PC-3 (cell line): ENCODE results near the gene THADA.

Experiments
- EZH2phosphoT487 ChIP-seq: fragments of 300-600 bp; sonication (generic); IDR thresholded peaks from 2 replicates; pipeline ENCODE4 v1.6.1; 2018; ENCODE audit warnings: mild to moderate bottlenecking, antibody characterized with exemption, low read length, borderline replicate concordance
- TF ChIP-seq, protein P1 (sequence below): fragments of 300-600 bp; sonication (generic); conservative IDR thresholded peaks from 2 replicates; pipeline ENCODE4 v1.5.1; 2017; ENCODE audit warnings: antibody characterized with exemption, low read depth, mild to moderate bottlenecking, low read length

DNA sequence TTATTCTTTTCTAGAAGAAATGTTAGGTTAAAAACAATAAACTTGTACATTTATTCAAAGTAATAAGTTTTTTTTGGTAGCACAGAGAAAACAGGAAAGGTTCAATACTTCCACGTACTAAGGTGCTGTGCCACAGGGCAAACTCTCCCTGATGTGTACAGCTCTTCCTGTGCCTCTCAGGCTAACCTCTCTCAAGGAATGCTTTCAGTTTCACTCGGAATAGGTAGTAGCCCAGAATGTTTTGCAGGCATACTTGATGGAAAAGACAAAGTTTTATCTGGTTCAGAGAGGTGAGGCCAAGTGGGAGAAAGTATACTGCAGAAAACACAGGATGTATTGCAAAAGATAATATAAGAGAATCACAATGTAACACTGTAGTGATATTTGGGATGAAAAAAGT lies 198.4 kb downstream of the THADA start:
- TF ChIP-seq, protein P1, sequence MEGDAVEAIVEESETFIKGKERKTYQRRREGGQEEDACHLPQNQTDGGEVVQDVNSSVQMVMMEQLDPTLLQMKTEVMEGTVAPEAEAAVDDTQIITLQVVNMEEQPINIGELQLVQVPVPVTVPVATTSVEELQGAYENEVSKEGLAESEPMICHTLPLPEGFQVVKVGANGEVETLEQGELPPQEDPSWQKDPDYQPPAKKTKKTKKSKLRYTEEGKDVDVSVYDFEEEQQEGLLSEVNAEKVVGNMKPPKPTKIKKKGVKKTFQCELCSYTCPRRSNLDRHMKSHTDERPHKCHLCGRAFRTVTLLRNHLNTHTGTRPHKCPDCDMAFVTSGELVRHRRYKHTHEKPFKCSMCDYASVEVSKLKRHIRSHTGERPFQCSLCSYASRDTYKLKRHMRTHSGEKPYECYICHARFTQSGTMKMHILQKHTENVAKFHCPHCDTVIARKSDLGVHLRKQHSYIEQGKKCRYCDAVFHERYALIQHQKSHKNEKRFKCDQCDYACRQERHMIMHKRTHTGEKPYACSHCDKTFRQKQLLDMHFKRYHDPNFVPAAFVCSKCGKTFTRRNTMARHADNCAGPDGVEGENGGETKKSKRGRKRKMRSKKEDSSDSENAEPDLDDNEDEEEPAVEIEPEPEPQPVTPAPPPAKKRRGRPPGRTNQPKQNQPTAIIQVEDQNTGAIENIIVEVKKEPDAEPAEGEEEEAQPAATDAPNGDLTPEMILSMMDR: no peak
- TF ChIP-seq EZH2phosphoT487: no peak
